SH-SY5Y (cell line): Measurements from ENCODE around the gene ST6GAL2.

Source experiments
- GATA2 ChIP-seq: IDR thresholded peaks from 2 replicates; pipeline ENCODE4 v1.6.1; 2011; ENCODE audit warnings: mild to moderate bottlenecking, low read depth, low read length
- GATA3 ChIP-seq: IDR thresholded peaks from 2 replicates; pipeline ENCODE4 v1.6.1; 2011; ENCODE audit warnings: low read depth, mild to moderate bottlenecking, low read length, moderate library complexity

ST6GAL2 gene

GRCh38 chr2:106882673-106883072 lies 3.3 kb downstream of the ST6GAL2 start:
- TF ChIP-seq GATA2 (no peak), GATA3 (no peak)

- TF ChIP-seq GATA3, result no peak
- TF ChIP-seq GATA2, result no peak
Observed at GRCh38 chr2:106878206-106878605, 7.8 kb downstream of the ST6GAL2 start.

GRCh38 chr2:106876699-106877098 lies 9.3 kb downstream of the ST6GAL2 start:
- TF ChIP-seq GATA3, result no peak
- TF ChIP-seq GATA2, result no peak

GRCh38 chr2:106869512-106870275 lies 16.3 kb downstream of the ST6GAL2 start:
- TF ChIP-seq GATA3 (no peak), GATA2 (no peak)

- TF ChIP-seq GATA2, result no peak
- no peak for TF ChIP-seq GATA3
Observed at GRCh38 chr2:106868275-106868674, 17.7 kb downstream of the ST6GAL2 start.

- no peak for TF ChIP-seq GATA2
- no peak for TF ChIP-seq GATA3
Observed at GRCh38 chr2:106867196-106867953, 18.6 kb downstream of the ST6GAL2 start.

GRCh38 chr2:106866641-106867040 lies 19.3 kb downstream of the ST6GAL2 start:
- no peak for TF ChIP-seq GATA3
- TF ChIP-seq GATA2, result no peak

- no peak for TF ChIP-seq GATA3
Observed at GRCh38 chr2:106864051-106864450, 21.9 kb downstream of the ST6GAL2 start.

GRCh38 chr2:106863387-106863786 lies 22.6 kb downstream of the ST6GAL2 start:
- no peak for TF ChIP-seq GATA2
- TF ChIP-seq GATA3, result no peak

- TF ChIP-seq GATA2 (no peak), GATA3 (no peak)
Observed at GRCh38 chr2:106859498-106859897, 26.5 kb downstream of the ST6GAL2 start.

- TF ChIP-seq GATA2 (no peak), GATA3 (no peak)
Observed at GRCh38 chr2:106858810-106859209, 27.2 kb downstream of the ST6GAL2 start.

GRCh38 chr2:106857882-106858478 lies 28.0 kb downstream of the ST6GAL2 start:
- TF ChIP-seq GATA3, result no peak
- no peak for TF ChIP-seq GATA2

- no peak for TF ChIP-seq GATA3
- no peak for TF ChIP-seq GATA2
Observed at GRCh38 chr2:106853631-106854030, 32.3 kb downstream of the ST6GAL2 start.

GRCh38 chr2:106851881-106852501 lies 34.0 kb downstream of the ST6GAL2 start:
- TF ChIP-seq GATA2 (no peak), GATA3 (no peak)
